Endothelial cell of umbilical vein (primary cell): ENCODE data around the gene LYRM7.

Experiments used
- CTCF ChIP-seq, 2 donors: IDR thresholded peaks; 1 replicate in 1 of 2; 2 replicates in 1 of 2; pipeline ENCODE4 v1.5.1; 2011; ENCODE audit warnings: low read length in 2 of 2, mild to moderate bottlenecking in 2 of 2, moderate library complexity in 2 of 2, control low read depth in 1 of 2, inconsistent platforms in 1 of 2, low read depth in 1 of 2; ENCODE audit not compliant: insufficient read depth in 1 of 2; ENCODE audit errors: extremely low read depth in 1 of 2
- EZH2 ChIP-seq: IDR thresholded peaks from 2 replicates; pipeline ENCODE4 v1.6.1; 2012; ENCODE audit warnings: borderline replicate concordance, low read depth, mild to moderate bottlenecking, moderate library complexity, low read length, inconsistent platforms; ENCODE audit not compliant: severe bottlenecking
- FOS ChIP-seq: IDR thresholded peaks from 2 replicates; pipeline ENCODE4 v1.6.1; 2011; ENCODE audit warnings: mild to moderate bottlenecking, low read length, moderate library complexity, borderline replicate concordance; ENCODE audit not compliant: insufficient read depth
- JUN ChIP-seq: IDR thresholded peaks from 2 replicates; pipeline ENCODE4 v1.6.1; 2011; ENCODE audit warnings: borderline replicate concordance, low read depth; ENCODE audit not compliant: insufficient read length, insufficient read depth
- MYC ChIP-seq: IDR thresholded peaks from one replicate; pipeline ENCODE4 v1.6.1; 2011; ENCODE audit warnings: mild to moderate bottlenecking, low read depth, low read length
- POLR2A ChIP-seq: IDR thresholded peaks from 2 replicates; pipeline ENCODE4 v1.6.1; 2012; ENCODE audit warnings: low read depth, mild to moderate bottlenecking, control low read depth, low read length
- POLR2AphosphoS5 ChIP-seq: IDR thresholded peaks from 2 replicates; pipeline ENCODE4 v1.6.1; 2012; ENCODE audit warnings: low read depth, mild to moderate bottlenecking, control low read depth, low read length, moderate library complexity; ENCODE audit not compliant: insufficient read depth

GRCh38 chr5:131151216-131151615 lies 19.5 kb upstream of the LYRM7 start:
- TF ChIP-seq POLR2A (no peak), CTCF (IDR thresholded peaks at IDR 0.05; ENCODE audit: extremely low read depth in 1 of 2, insufficient read depth in 1 of 2, low read depth in 1 of 2, low read length in 2 of 2) (no peak), POLR2AphosphoS5 (no peak), EZH2 (no peak), JUN (no peak), MYC (no peak), FOS (no peak)
